ENCODE results near the gene GSE1. TPM values are rescaled to one million over a fixed set of nuclear protein-coding genes. Genes with fewer than 3 reads are reported as not detected.
A peak's percentile ranks its signal among the peaks of the same experiment; 100 is the strongest.

Gene GSE1
- total and polyA plus RNA-seq, 2 of the 13 experiments (the other 11 are each of a cell fraction or from before 2014, with no cell fraction given), result 16.1 to 31.2 TPM

DNA sequence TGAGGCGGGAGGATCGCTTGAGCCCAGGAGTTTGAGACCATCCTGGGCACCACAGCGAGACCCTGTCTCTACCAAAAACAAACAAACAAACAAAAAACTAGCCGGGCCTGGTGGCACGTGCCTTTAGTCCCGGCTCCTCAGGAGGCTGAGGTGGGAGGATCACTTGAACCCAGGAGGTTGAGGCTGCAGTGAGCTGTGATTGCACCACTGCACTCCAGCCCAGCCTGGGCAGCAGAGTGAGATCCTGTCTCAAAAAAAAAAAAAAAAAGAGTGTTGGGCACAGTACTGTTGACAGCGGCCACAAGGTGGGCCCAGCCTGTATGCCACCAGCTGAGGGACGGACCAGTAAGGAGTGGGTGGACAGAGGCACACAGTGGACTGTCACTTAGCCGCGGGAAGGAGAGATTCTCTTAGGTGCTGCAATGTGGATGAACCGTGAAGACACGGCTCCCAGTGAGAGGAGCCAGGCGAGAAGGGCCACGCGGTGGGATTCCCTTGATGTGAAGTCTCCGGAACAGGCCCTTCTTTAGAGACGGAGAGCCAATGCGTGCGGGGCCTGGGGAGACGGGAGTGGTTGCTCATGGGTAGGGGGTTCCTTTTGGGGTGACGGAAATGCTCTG lies 31.1 kb downstream of the GSE1 start:
- Histone ChIP-seq H3K27ac (ENCODE audit: extremely low read length, insufficient read depth, low read length) (no peak overlapping the region), H3K79me2 (ENCODE audit: insufficient read depth, low read length) (peaks cover 43% of the 10 kb centered on the region), H3K4me1 (ENCODE audit: insufficient read depth, low read length) (peaks cover 31% of the 10 kb centered on the region), H2AFZ (ENCODE audit: low read length) (no peak overlapping the region), H3K9ac (ENCODE audit: insufficient read depth, low read depth, low read length) (no peak overlapping the region), H3K36me3 (replicated peaks in 1 of 2; ENCODE audit: control insufficient read depth in 1 of 2, insufficient read depth in 2 of 2, low read length in 2 of 2) (peaks cover 28 to 60% of the 10 kb centered on the region in 2 experiments; a peak in 4 of 5 replicates), H3K9me3 (ENCODE audit: low read length) (no peaks in the 10 kb centered on the region), H4K20me1 (ENCODE audit: insufficient read depth, low read length) (peaks cover 89% of the 10 kb centered on the region), H3K27me3 (ENCODE audit: control insufficient read depth in 1 of 2, insufficient read depth in 2 of 2, low read length in 2 of 2) (no peaks in the 10 kb centered on the region), H3K4me3 (replicated peaks in 1 of 3; ENCODE audit: insufficient read depth in 1 of 3, low read depth in 2 of 3, low read length in 3 of 3) (no peak overlapping the region), H3K4me2 (ENCODE audit: low read depth, low read length) (no peak overlapping the region)
- in situ Hi-C loops (cut with HindIII; ENCODE audit: extremely low pct_ligation_motif_present, low pct_unique_long_range_greater_than_20kb) (no loop called here), intact Hi-C loops (cut with micrococcal nuclease; ENCODE audit: unreplicated experiment) (no loop called here)
- ATAC-seq, result no peak
- no peak for FAIRE-seq
- no TSS peak for BruUV-seq (replicated peaks)
- ChIA-PET CTCF (ENCODE audit: low intra/inter-chr PET ratio, low total read pairs) (no interaction called here), POLR2A (interaction anchor here (0.8 kb wide), 1 partner anchor 22 kb away, joined by 3 read pairs; no protein-coding TSS in a partner anchor)
- WGBS (ENCODE audit: low lambda C conversion rate), result 93% methylated on average over 21 of the region's 21 CpGs
- DNase-seq (ENCODE audit: low spot score), result no peak
- TF ChIP-seq TBX2 (CRISPR knock-in tag; IDR thresholded peaks at IDR 0.05; ENCODE audit: borderline replicate concordance) (0 out of 2 replicates have a peak, but pooled peaks have one; percentile 4), ZNF121 (CRISPR knock-in tag; IDR thresholded peaks at IDR 0.05) (peak; percentile 78), MZF1 (CRISPR knock-in tag; IDR thresholded peaks at IDR 0.05; ENCODE audit: borderline replicate concordance) (no peak), ZMYM3 (CRISPR knock-in tag; IDR thresholded peaks at IDR 0.05) (peak; percentile 30; the same call in 1 of the 2 replicates), HOXA9 (CRISPR knock-in tag; IDR thresholded peaks at IDR 0.05; ENCODE audit: borderline replicate concordance) (no peak), KDM1A (CRISPR knock-in tag; IDR thresholded peaks at IDR 0.05) (0 out of 2 replicates have a peak, but pooled peaks have one; percentile 18), AKAP8 (CRISPR knock-in tag; IDR thresholded peaks at IDR 0.05) (peak; percentile 50; the same call in 1 of the 2 replicates), ZNF768 (CRISPR knock-in tag; IDR thresholded peaks at IDR 0.05) (peak; percentile 36; the same call in 1 of the 2 replicates), ZFP37 (CRISPR knock-in tag; IDR thresholded peaks at IDR 0.05; ENCODE audit: borderline replicate concordance) (no peak)
- TF ChIP-seq, protein P1, sequence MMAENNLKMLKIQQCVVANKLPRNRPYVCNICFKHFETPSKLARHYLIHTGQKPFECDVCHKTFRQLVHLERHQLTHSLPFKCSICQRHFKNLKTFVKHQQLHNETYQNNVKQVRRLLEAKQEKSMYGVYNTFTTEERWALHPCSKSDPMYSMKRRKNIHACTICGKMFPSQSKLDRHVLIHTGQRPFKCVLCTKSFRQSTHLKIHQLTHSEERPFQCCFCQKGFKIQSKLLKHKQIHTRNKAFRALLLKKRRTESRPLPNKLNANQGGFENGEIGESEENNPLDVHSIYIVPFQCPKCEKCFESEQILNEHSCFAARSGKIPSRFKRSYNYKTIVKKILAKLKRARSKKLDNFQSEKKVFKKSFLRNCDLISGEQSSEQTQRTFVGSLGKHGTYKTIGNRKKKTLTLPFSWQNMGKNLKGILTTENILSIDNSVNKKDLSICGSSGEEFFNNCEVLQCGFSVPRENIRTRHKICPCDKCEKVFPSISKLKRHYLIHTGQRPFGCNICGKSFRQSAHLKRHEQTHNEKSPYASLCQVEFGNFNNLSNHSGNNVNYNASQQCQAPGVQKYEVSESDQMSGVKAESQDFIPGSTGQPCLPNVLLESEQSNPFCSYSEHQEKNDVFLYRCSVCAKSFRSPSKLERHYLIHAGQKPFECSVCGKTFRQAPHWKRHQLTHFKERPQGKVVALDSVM (CRISPR knock-in tag; IDR thresholded peaks at IDR 0.05), result peak; percentile 84
- TF ChIP-seq, protein P2, sequence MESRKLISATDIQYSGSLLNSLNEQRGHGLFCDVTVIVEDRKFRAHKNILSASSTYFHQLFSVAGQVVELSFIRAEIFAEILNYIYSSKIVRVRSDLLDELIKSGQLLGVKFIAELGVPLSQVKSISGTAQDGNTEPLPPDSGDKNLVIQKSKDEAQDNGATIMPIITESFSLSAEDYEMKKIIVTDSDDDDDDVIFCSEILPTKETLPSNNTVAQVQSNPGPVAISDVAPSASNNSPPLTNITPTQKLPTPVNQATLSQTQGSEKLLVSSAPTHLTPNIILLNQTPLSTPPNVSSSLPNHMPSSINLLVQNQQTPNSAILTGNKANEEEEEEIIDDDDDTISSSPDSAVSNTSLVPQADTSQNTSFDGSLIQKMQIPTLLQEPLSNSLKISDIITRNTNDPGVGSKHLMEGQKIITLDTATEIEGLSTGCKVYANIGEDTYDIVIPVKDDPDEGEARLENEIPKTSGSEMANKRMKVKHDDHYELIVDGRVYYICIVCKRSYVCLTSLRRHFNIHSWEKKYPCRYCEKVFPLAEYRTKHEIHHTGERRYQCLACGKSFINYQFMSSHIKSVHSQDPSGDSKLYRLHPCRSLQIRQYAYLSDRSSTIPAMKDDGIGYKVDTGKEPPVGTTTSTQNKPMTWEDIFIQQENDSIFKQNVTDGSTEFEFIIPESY (CRISPR knock-in tag; IDR thresholded peaks at IDR 0.05), result peak; percentile 57; the same call in 1 of the 2 replicates
